ENCODE results near the gene NUP153.
"Not testable (repeated sequence)": the region's sequence is repeated elsewhere in the genome, so short reads cannot be mapped to it uniquely, and the experiment has no call there.

NUP153 gene

GRCh38 chr6:17706580-17707370 is at the start of gene NUP153:
TSS of gene NUP153 (minus strand) at chr6:17706925. CDS start at chr6:17706387, 538 bp downstream.
- DNase-seq, result peak; percentile 99 to 100

DNA sequence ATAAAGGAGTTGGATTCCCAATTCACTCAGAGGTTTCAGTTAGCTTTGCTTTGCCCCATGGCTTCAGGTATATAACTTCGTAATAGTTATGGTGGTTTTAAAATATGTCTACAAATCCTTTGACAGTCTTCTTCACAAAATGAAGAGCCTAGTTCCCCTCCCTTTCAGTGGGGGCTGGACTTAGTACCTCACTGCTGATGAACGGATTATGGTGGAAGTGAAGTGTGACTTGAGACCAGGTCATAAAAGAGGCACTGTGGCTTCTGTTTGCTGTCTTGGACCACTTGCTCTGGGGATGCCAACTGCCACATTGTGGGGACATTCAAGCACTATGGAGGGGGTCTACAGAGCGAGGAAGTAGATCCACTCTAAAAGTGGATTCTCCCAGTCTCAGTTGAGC is 47.5 kb upstream of the NUP153 start:
- no peak for DNase-seq

DNA sequence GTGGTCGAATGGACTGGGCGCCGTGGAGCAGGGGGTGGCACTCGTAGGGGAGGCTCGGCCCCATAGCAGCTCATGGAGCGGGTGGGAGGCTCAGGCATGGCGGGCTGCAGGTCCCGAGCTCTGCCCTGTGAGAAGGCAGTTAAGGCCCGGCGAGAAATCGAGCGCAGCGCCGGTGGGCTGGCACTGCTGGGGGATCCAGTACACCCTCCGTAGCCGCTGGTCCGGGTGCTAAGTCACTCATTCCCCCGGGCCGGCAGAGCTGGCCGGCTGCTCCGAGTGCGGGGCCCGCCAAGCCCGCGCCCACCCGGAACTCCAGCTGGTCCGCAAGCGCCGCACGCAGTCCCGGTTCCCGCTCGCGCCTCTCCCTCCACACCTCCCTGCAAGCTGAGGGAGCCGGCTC is 38.6 kb upstream of the NUP153 start:
- DNase-seq, result not testable (repeated sequence)

DNA sequence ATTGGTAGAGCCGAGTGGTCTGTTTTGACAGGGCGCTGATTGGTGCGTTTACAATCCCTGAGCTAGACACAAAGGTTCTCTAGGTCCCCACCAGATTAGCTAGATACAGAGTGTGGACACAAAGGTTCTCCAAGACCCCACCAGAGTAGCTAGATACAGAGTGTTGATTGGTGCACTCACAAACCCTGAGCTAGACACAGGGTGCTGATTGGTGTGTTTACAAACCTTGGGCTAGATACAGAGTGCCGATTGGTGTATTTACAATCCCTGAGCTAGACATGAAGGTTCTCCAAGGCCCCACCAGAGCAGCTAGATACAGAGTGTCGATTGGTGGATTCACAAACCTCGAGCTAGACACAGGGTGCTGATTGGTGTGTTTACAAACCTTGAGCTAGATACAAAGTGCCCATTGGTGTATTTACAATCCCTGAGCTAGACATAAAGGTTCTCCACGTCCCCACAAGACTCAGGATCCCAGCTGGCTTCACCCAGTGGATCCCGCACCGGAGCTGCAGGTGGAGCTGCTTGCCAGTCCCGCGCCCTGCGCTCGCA is 38.1 kb upstream of the NUP153 start:
- not testable (repeated sequence) for DNase-seq

- DNase-seq, result no peak
Observed at GRCh38 chr6:17744019-17744756, 37.5 kb upstream of the NUP153 start.

DNA sequence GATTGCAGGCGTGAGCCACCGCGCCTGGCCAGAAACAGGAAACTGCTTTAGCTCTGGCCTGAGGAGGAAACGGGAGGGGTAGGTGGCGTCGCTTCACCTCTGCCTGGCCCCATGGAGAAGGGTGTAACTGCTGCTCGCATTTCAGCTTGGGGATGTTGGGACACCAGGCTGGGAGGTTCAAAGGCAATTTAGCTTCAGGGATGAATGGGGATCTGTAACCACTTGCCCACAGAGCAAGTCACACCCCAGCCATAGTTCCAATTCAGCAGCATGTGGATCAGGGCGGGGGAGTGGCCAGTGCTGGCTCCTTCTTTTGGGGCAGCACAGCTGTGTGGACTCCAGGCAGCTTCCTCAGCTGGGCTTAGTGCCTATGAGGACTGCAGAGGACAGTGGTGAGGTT is 34.8 kb upstream of the NUP153 start:
- DNase-seq, result no peak

DNA sequence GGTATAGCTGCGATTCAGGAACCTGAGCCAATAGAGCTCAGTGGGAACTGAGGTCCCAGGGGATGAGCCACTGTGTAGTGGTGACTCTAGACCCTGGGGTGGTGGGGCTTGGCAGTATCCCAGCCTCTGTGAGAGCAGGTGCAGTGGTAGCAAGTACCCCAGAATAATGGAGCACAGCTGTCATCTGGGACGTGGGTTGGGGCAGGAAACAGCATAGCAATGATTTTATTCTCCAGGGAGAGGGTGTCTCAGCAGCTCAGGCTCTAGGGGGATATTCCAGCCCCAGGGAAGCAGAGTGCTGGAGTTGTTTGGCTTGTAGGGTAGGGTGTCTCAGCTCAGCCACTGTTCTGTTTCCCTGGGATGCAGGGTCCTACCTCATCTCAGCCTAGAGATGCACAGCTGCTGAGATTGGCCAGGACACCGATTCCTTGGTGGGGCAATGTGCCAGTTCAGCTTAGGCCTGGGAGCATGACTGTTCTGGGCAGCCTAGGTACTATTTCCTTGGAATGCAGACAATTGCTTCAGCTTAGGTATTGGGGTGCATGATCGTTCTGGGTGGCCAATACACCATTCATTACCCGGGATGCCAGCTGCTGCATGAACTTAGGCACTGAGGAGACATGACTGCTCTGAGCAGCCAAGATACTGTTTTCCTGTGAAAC is 34.0 kb upstream of the NUP153 start:
- no peak for DNase-seq

- no peak for DNase-seq
Observed at GRCh38 chr6:17737704-17738252, 31.1 kb upstream of the NUP153 start.

GRCh38 chr6:17735311-17735710 is 28.6 kb upstream of the NUP153 start:
- DNase-seq, result not testable (repeated sequence)

- DNase-seq, result no peak
Observed at GRCh38 chr6:17730078-17730704, 23.5 kb upstream of the NUP153 start.

DNA sequence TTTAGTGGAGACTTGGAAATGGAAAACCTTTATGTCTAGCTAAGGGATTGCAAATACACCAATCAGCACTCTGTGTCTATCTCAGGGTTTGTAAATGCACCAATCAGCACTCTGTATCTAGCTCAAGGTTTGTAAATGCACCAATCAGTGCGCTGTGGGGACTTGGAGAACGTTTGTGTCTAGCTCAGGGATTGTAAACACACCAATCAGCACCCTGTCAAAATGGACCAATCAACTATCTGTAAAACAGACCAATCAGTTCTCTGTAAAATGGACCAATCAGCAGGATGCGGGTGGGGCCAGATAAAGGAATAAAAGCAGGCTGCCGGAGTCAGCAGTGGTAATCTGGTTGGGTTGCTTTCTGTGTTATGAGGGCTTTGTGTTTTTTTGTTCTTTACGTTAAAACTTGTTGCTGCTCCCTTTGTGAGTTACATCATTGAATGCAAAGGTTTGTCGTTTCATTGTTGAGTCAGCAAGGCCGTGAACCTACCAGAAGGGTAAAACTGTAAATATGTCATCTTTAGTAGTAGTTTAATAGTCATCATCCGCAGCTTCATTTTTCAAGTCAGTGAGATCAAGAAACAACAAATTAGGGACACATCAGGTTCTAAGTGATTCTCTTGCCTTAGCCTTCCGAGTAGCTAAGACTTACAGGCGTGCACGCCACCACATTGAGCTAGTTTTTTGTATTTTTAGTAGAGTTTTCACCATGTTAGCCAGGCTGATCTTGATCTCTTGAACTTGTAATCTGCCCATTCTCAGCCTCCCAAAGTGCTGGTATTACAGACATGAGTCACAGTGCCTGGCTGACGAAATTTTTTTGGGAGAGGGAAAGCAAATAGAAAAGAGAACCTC is 22.7 kb upstream of the NUP153 start:
- DNase-seq, result no peak

DNA sequence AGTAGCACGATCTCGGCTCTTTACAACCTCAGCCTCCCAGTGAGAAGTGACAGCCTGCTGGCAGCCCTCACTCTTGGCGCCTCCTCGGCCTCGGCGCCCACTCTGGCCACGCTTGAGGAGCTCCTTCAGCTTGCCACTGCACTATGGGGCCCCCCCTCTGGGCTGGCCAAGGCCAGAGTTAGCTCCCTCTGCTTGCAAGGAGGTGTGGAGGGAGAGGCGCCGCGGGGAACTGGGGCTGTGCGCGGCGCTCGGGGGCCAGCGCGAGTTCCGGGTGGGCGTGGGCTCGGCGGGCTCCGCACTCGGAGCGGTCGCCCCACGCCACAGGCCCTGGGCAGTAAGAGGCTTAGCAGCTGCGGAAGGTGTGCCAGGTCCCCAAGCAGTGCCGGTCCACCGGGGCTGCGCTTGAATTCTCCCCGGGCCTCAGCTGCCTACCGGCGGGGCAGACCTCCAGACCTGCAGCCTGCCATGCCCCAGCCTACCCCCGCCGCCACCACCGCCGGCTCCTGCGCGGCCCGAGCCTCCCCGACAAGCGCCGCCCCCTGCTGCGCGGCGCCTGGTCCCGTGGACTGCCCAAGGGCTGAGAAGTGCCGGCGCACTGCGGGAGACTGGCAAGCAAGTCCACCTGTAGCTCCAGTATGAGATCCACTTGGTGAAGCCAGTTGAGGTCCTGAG is 22.0 kb upstream of the NUP153 start:
- no peak for DNase-seq

- no peak for DNase-seq
Observed at GRCh38 chr6:17725083-17725482, 18.4 kb upstream of the NUP153 start.

GRCh38 chr6:17724341-17724740 is 17.6 kb upstream of the NUP153 start:
- DNase-seq, result no peak

DNA sequence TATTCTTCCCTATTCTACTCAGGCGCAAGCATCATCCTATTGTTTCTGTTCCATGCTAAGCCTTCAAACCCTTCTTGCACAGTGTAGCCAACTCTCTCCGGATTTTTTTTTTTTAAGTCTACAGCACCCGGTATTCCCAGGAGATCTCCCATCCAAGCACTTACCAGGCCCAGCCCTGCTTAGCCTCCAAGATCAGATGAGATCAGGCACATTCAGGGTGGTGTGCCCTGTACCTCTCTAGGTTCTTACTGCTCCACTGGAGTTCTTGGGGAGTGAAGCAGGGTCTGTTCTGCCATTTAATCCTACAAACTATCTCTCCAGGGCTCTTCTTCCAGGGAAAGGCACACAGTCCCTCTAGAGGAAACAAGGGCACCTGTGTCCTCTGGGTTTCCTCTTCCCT is 14.9 kb upstream of the NUP153 start:
- no peak for DNase-seq

DNA sequence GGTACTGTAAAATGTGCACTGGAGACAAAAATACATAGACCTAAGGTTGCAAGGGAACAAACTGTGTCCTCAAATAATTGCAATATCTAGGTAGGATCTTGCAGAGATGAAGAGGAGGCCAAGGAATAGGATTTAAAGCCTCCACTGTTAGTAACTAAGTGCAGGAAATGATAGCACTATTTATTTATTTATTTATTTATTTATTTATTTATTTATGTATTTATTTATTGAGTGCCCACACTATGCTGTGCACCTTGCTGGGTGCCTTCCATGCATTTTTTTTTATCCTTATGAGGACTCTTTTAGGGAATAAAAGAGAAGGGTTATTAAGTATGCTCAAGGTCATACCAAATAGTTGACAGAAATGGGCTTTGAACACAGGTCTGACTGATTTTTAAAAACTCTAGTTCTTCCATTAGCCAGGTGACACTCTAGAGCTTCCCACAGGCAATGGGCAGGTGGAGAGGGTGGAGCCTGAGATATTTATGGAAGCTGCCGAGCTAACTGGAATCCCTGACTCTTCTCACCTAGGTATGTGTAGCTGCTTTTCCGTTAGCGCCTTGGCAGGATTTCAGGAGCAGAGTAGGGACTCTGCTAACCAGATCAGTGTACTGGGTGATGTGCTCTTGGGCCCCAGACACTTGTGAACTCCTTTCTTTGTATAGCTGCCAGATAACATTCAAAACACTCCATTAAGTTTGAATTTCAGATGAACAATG is 12.8 kb upstream of the NUP153 start:
- no peak for DNase-seq

DNA sequence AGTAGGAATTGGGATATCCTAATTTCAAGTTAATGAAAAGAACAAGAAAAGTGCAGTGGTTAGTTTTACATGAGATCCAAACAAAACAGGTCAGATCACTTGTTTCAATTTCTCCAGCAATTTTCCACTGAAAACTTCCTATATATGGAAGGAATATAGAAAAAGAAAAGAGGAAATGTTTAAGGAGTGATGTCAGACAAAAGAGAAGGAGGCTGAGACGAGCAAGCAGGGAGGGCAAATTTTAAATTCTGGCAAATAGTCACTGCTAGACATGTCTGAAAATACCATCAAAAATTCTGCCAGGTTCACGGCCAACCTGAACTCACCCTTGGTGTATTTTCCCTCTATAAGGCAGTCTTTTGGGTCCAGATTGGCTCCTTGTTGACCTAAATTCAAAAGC is 9.5 kb upstream of the NUP153 start:
- DNase-seq, result no peak

DNA sequence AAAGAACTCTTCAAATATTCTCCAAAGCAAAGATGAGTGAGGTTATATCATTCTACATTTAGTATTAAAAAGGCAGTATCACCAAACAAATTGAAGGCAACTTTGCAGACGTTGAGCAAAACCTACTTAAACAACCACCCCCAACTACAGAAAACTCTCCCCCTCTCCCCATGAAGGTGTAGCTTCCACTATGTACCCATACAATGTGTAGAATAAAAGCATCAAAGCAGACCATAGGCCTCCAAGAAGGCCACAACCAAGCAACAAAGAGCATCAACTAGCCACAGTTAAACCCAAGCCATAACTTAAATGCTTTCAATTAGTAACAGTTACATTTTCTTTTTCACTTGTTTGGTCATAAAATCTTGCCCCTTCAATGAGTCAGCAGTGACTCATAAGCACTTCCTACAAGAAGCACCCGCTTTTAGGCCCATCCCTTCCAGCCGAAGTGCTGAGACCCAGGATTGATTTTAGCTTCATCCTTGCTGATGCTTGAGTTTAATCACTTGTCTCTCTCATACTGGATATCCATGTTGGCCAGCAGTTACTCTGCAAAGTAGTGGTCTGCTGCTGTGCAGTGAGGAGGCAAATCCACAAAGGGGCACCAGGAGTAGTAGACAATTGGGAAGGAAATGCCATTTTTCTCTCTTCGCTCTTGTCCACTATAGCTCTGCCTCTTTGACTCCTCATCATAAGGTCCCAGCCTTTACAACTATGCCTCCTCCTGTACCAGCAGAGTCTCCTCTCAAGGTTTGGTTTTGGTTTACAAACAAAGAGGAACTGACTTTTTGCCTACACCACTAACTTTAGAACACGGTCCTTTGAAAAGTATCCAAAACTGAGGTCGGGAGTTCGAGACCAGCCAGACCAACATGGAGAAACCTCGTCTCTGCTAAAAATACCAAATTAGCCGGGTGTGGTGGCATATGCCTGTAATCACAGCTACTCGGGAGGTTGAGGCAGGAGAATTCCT is 8.4 kb upstream of the NUP153 start:
- DNase-seq, result peak in 1 of 2 donors; percentile 37

- DNase-seq, result no peak
Observed at GRCh38 chr6:17714177-17714576, 7.5 kb upstream of the NUP153 start.

Measured in CD4-positive, alpha-beta T cell treated with Interleukin-1 beta for 1 hour (primary cell).